Heart right ventricle (tissue), 16 donors: ENCODE measurements around the gene PLD2. TPM values are rescaled to one million over a fixed set of nuclear protein-coding genes. Genes with fewer than 3 reads are reported as not detected.
A peak's percentile ranks its signal among the peaks of the same experiment; 100 is the strongest.
"Not testable (repeated sequence)": the region's sequence is repeated elsewhere in the genome, so short reads cannot be mapped to it uniquely, and the experiment has no call there.

Source experiments
- ATAC-seq, 8 donors: fragments of 200-7000 bp; cut with Tn5 transposase; one replicate each; pipeline ENCODE4 v1.9.1; 2020; ENCODE audit warnings: mild to moderate bottlenecking in 8 of 8, moderate library complexity in 8 of 8, moderate number of reproducible peaks in 1 of 8
- DNase-seq, 2 donors: peaks; one replicate each; pipeline ENCODE4 v3.0.0-alpha.2; 2020
- H3K27ac ChIP-seq, 10 donors: fragments of 200-600 bp; sonication (generic) in 2 of 10; one replicate each; pipeline versions ENCODE4 v1.5.0 to v1.8.0; 2020 to 2022; ENCODE audit warnings: mild to moderate bottlenecking in 3 of 10
- H3K27me3 ChIP-seq, 7 donors: fragments of 200-600 bp; one replicate each; pipeline ENCODE4 v1.8.0; 2021 to 2022; ENCODE audit warnings: mild to moderate bottlenecking in 2 of 7
- H3K36me3 ChIP-seq, 9 donors: fragments of 200-600 bp; sonication (generic) in 1 of 9; one replicate each; pipeline versions ENCODE4 v1.5.0 to v1.8.0; 2020 to 2022; ENCODE audit warnings: mild to moderate bottlenecking in 2 of 9
- H3K4me1 ChIP-seq, 9 donors: fragments of 200-600 bp; sonication (generic) in 1 of 9; one replicate each; pipeline versions ENCODE4 v1.5.0 to v1.8.0; 2020 to 2022; ENCODE audit warnings: mild to moderate bottlenecking in 4 of 9
- H3K4me3 ChIP-seq, 10 donors: fragments of 200-600 bp; sonication (generic) in 2 of 10; one replicate each; pipeline versions ENCODE4 v1.5.0 to v1.8.0; 2020 to 2022; ENCODE audit warnings: mild to moderate bottlenecking in 7 of 10, moderate library complexity in 2 of 10
- H3K9me3 ChIP-seq, 11 donors: fragments of 200-600 bp in 10 of 11; sonication (generic) in 2 of 11; one replicate each; pipeline versions ENCODE4 v1.5.0 to v1.8.0; 2013 to 2022; ENCODE audit warnings: mild to moderate bottlenecking in 2 of 11, control low read depth in 1 of 11, moderate library complexity in 1 of 11
- WGBS, 2 donors: extraction: QIAGEN DNeasy Blood & Tissue Kit; methylation state at CpG; one replicate each; pipeline ENCODE4 v1.1.7; 2013; ENCODE audit warnings: inconsistent platforms in 1 of 2; 5-methylcytosine and 5-hydroxymethylcytosine counted together
- intact Hi-C, 10 donors: fragments of 100-400 bp; cut with DNase I; formaldehyde crosslinking; loops; one replicate each; pipeline versions ENCODE4 v1.11.1 to v1.14.2; 2022
- polyA plus RNA-seq, 2 donors: library from polyadenylated mRNA; stranded (reverse); fragments of 200-250 nt; gene quantifications; one replicate each; pipeline ENCODE4 v1.2.3, GENCODE V29; 2013
- total RNA-seq, 10 donors: library from RNA; stranded (reverse); fragmentation: NEBNext Ultra II Directional in 3 of 10; extraction: Animal tissue kit (Norgen Biotek cat#: 25700) in 3 of 10; gene quantifications; one replicate each; pipeline versions ENCODE4 v1.2.1 to v1.2.4, GENCODE V29; 2021 to 2023
- TF ChIP-seq, protein P1 (sequence below), 9 donors: fragments of 200-600 bp; sonication (generic) in 2 of 9; IDR thresholded peaks; one replicate each; pipeline versions ENCODE4 v1.5.0 to v1.8.0; 2021 to 2022; ENCODE audit warnings: antibody characterized with exemption in 9 of 9, mild to moderate bottlenecking in 5 of 9, moderate library complexity in 1 of 9
- donor health status: Arrhythmogenic right ventricular cardiomyopathy.
- donor health status: ischemic (EF 13 %, LVEDD 7.1; RV severe dilation, severe dysfunction).
- donor health status: healthy with polysubstance abuse.
- donor health status: DM: no; HTN: yes; CAD: no.
- donor health status: DM: no; HTN: no; CAD: no.
- donor health status: ischemic (EF 25% LVEDD 6.9; RV normal size, moderate dysfunction).
- donor health status: ischemic (EF 25% LVEDD 5.7; RV mildly dilated, moderate dysfunction).
- donor health status: healthy.
- donor health status: DM: yes; HTN: yes; CAD: no.
- donor health status: Ischemic cardiomyopathy.
- donor health status: ischemic (EF 35%, LVEDD 5.7; RV mildly dilated, moderate dysfunction).
- donor health status: nonischemic (EF 11% LVEDD 7.7; RV severe dilation, severe dysfunction).
- donor health status: DM: yes; HTN: yes; CAD: no.
- donor health status: PGD.
- donor health status: ischemic (EF 29% LVEDD 5.4; RV normal size, mild dysfunction).
- donor health status: nonischemic (EF 23%, LVEDD 6.1; RV moderate dilation, normal function).

The PLD2 gene
- total and polyA plus RNA-seq, 12 donors: 5.6 to 20.7 (median 10.4) TPM

DNA sequence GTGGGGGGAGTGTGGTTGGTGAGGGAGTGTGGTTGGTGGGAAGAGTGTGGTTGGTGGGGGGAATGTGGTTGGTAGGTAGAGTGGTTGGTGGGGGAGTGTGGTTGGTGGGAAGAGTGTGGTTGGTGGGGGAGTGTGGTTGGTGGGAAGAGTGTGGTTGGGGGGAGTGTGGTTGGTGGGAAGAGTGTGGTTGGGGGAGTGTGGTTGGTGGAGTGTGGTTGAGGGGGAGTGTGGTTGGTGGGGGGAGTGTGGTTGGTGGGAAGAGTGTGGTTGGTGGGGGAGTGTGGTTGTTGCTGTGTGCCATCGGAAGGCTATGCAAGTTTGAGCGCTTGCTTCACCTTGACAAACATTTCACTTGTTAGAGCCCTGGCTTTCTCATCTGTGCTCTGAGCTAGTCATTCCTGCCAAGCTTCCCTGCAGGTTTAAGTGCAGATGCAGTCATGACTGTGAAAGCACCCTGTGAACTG is 46.3 kb downstream of the PLD2 start:
- DNase-seq (no peak), ATAC-seq (no peak)
- H3K36me3 ChIP-seq: peaks cover 0 to 11% (median 0%) of the 10 kb centered on the region in 9 donors
- intact Hi-C loops: no loop called here
- no peaks in the 10 kb centered on the region for H3K9me3 ChIP-seq
- 79 to 93% methylated on average over 2 of the region's 2 CpGs for WGBS, 2 donors
- TF ChIP-seq, protein P1, sequence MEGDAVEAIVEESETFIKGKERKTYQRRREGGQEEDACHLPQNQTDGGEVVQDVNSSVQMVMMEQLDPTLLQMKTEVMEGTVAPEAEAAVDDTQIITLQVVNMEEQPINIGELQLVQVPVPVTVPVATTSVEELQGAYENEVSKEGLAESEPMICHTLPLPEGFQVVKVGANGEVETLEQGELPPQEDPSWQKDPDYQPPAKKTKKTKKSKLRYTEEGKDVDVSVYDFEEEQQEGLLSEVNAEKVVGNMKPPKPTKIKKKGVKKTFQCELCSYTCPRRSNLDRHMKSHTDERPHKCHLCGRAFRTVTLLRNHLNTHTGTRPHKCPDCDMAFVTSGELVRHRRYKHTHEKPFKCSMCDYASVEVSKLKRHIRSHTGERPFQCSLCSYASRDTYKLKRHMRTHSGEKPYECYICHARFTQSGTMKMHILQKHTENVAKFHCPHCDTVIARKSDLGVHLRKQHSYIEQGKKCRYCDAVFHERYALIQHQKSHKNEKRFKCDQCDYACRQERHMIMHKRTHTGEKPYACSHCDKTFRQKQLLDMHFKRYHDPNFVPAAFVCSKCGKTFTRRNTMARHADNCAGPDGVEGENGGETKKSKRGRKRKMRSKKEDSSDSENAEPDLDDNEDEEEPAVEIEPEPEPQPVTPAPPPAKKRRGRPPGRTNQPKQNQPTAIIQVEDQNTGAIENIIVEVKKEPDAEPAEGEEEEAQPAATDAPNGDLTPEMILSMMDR (IDR thresholded peaks at IDR 0.05): no peak
- H3K27me3 ChIP-seq: no peaks in the 10 kb centered on the region
- H3K27ac ChIP-seq: no peak overlapping the region
- H3K4me1 ChIP-seq: peaks cover under 1 to 62% (median 34%) of the 10 kb centered on the region in 9 donors
- H3K4me3 ChIP-seq: no peak overlapping the region

DNA sequence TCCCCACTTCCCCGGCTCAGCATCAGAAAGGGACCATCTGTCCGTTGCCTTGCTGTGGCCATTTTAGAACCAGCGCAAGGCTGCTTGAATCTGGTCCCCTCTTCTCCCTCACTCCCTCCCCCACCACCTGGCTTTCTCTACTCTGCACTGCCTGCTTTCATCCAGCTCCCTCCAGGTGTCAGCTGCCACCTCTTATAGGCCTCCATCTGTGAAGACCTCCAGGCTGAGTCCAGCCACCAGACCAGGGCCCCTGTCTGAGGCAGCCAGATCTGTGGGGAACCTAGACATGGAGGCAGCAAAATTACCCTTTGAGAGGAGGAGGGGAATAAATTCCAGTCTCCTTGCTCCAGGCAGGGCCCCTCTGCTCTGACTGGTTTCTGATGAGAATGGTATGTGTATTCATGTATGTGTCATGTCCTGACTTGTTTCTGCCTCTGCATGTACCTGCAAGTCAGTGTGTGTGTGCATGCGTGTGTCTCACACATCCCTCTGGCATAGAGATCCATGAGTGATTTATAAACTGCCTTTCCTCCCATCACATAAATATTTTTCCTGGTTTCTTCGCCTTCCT is 47.2 kb downstream of the PLD2 start:
- Histone ChIP-seq H3K4me3 (no peak overlapping the region), H3K27me3 (no peaks in the 10 kb centered on the region), H3K36me3 (peaks cover 0 to 11% (median 0%) of the 10 kb centered on the region in 9 donors), H3K27ac (peak overlapping the region in 2 of 10 donors; percentile 0 to 10), H3K9me3 (no peaks in the 10 kb centered on the region), H3K4me1 (peaks cover 8 to 63% (median 40%) of the 10 kb centered on the region in 9 donors)
- ATAC-seq: no peak
- TF ChIP-seq, protein P1 (IDR thresholded peaks at IDR 0.05): no peak
- WGBS, 2 donors: 95 to 97% methylated on average over 5 of the region's 5 CpGs
- DNase-seq: no peak
- intact Hi-C loops: no loop called here

DNA sequence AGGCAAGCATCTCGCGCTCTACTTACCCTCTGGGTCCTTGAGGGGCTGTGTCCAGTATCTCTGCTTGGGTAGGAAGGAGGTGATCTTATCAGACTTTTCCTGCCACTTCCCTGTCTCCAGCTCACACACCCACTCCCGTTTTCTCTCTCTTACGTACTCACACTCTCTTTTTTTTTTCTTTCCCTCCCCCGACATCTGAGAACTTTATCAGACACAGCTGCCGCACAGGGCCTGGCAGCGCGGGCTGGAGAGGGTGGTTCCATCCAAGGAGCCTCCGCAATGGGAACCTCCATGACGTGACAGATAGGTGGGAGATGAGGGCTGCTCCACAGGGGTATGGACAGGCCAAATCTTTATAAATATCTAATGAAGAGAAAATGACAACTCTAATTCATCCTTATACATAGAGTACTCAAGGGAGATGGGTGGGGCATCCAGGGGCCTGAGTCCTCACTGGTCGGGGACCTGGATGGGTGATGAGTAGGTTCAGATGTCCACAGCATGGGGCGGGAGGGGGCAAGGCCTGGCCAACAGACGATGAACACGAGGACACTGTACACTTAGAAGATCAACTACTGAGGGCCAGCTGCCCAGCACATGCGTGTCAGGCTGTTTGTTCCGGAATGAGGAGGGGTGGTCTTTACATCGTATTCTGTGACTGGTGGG is 49.5 kb downstream of the PLD2 start:
- DNase-seq: no peak
- Histone ChIP-seq H3K9me3 (no peaks in the 10 kb centered on the region), H3K27ac (peak overlapping the region in 7 of 10 donors; percentile 28 to 88 (median 65)), H3K27me3 (no peaks in the 10 kb centered on the region), H3K36me3 (peaks cover 0 to 17% (median 0%) of the 10 kb centered on the region in 9 donors), H3K4me3 (no peak overlapping the region), H3K4me1 (peaks cover 8 to 63% (median 43%) of the 10 kb centered on the region in 9 donors)
- WGBS, 2 donors: 73 to 82% methylated on average over 17 of the region's 17 CpGs
- ATAC-seq: peak in 1 of 8 donors; percentile 21
- intact Hi-C loops: no loop called here
- TF ChIP-seq, protein P1 (IDR thresholded peaks at IDR 0.05): no peak

DNA sequence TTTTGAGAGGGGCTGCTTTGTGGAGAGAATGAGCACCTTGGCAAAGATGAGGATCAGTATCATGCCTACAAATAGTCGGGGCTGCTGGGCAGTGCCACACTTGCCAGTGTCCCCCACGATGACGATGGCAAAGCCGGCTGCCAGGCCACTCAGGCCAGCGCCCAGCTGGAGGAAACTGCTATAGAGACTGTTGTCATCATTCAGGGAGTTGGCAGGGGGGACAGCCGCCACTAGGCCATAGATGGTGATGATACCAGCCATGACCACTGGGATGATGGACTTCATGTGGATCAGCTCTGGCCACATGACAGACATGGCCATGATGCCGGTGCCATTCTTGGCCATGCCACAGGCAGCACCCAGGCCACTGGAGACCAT is 50.0 kb downstream of the PLD2 start:
- no peak for ATAC-seq

DNA sequence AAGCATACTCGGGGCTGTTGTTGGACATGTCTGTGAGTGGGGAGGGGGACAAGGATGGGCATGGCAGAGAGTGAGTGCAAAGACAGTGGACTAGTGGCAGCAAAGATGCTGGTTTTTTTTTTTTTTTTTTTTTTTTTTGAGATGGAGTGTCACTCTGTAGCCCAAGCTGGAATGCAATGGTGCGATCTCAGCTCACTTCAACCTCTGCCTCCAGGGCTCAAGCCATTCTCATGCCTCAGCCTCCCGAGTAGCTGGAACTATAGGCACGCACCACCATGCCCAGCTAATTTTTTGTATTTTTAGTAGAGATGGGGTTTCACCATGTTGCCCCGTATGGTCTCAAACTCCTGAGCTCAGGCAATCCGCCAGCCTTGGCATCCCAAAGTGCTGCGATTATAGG is 50.4 kb downstream of the PLD2 start:
- H3K36me3 ChIP-seq: peaks cover 0 to 20% (median 0%) of the 10 kb centered on the region in 9 donors
- H3K27me3 ChIP-seq, H3K9me3 ChIP-seq, intact Hi-C loops, H3K4me3 ChIP-seq, DNase-seq, ATAC-seq: not testable (repeated sequence)
- H3K27ac ChIP-seq: peak overlapping the region in 9 of 10 donors; percentile 31 to 88 (median 73)
- 90 to 92% methylated on average over 7 of the region's 7 CpGs for WGBS, 2 donors
- H3K4me1 ChIP-seq: peaks cover 8 to 61% (median 43%) of the 10 kb centered on the region in 9 donors

More for the DNA sequence above, 50.0 kb downstream of the PLD2 start:
- TF ChIP-seq, protein P1 (IDR thresholded peaks at IDR 0.05): no peak
- H3K27me3 ChIP-seq: no peaks in the 10 kb centered on the region
- no peak for DNase-seq
- H3K4me3 ChIP-seq: no peak overlapping the region
- no peaks in the 10 kb centered on the region for H3K9me3 ChIP-seq
- intact Hi-C loops: no loop called here
- H3K27ac ChIP-seq: peak overlapping the region in 8 of 10 donors; percentile 31 to 88 (median 68)
- 87% methylated on average over 7 of the region's 7 CpGs for WGBS, 2 donors
- peaks cover 0 to 20% (median 0%) of the 10 kb centered on the region in 9 donors for H3K36me3 ChIP-seq
- H3K4me1 ChIP-seq: peaks cover 8 to 65% (median 43%) of the 10 kb centered on the region in 9 donors
